Measurements from ENCODE around the gene CRKL.

DNA sequence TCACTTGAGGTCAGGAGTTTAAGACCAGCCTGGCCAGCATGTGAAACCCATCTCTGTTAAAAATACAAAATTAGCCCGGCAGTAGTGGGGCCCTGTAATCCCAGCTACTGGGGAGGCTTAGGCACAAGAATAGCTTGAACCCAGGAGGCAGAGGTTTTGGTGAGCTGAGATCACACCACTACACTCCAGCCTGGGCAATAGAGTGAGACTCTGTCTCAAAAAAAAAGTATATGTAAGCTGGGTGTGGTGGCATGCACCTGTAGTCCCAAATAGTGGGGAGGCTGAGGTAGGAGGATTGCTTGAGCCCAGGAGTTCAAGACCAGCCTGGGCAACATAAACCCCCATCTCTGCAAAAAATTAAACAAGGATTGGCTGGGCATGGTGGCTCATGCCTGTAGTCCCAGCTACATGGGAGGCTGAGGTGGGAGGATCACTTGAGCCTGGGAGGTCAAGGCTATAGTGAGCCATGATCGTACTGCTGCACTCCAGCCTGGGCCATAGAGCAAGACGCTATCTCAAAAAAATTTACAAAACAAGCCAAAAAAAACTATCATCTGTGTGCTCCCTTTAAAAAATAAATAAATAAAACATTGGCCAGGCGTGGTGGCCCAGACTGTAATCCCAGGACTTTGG is 10.8 kb downstream of the CRKL start:
- TF ChIP-seq EZH2phosphoT487 (IDR thresholded peaks at IDR 0.05; ENCODE audit: borderline replicate concordance), result no peak
- TF ChIP-seq, protein P1, sequence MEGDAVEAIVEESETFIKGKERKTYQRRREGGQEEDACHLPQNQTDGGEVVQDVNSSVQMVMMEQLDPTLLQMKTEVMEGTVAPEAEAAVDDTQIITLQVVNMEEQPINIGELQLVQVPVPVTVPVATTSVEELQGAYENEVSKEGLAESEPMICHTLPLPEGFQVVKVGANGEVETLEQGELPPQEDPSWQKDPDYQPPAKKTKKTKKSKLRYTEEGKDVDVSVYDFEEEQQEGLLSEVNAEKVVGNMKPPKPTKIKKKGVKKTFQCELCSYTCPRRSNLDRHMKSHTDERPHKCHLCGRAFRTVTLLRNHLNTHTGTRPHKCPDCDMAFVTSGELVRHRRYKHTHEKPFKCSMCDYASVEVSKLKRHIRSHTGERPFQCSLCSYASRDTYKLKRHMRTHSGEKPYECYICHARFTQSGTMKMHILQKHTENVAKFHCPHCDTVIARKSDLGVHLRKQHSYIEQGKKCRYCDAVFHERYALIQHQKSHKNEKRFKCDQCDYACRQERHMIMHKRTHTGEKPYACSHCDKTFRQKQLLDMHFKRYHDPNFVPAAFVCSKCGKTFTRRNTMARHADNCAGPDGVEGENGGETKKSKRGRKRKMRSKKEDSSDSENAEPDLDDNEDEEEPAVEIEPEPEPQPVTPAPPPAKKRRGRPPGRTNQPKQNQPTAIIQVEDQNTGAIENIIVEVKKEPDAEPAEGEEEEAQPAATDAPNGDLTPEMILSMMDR (conservative IDR thresholded peaks at IDR 0.05; ENCODE audit: low read length), result no peak

Data from Loucy (cell line).